ACHN (cell line): ENCODE data around the gene INTS2.
"Not testable (repeated sequence)": the region's sequence is repeated elsewhere in the genome, so short reads cannot be mapped to it uniquely, and the experiment has no call there.

Source experiments
- DNase-seq: peaks from one replicate; pipeline ENCODE4 v3.0.0-alpha.2; 2015
- in situ Hi-C: cut with HindIII; loops from 2 replicates; pipeline ENCODE4 v1.10.0; 2017; ENCODE audit warnings: low sequenced_read_pairs, low pct_ligation_motif_present, low pct_unique_long_range_greater_than_20kb

INTS2 gene

DNA sequence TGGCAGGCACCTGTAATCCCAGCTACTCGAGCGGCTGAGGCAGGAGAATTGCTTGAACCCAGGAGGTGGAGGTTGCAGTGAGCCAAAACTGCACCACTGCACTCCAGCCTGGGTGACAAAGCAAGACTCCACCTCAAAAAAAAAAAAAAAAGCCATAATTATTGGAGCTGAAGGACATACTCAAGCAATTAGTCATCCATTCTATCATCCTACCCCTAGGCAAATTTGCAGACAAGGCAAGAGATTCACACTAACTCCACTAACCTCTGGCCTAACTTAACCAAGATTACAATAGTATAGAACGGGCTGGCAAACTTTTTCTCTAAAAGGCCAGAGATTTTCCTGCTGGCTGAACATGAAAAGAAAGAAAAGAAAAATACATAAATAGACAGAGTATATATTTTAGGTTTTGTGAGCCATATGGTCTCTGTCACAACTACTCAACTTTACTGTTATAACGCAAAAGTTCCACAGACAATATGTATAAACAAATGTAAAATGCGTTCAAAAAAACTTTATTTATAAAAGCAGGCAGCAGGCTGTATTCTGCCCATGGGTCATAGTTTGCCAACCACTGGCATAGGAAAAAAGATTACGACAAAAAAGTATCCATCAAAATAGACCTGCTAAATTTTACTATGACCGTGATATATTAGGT lies 94.1 kb downstream of the INTS2 start:
- in situ Hi-C loops, result loop anchor here (25.0 kb wide), 1 partner anchor 196 kb away; no protein-coding TSS in a partner anchor
- DNase-seq, result peak; percentile 79

DNA sequence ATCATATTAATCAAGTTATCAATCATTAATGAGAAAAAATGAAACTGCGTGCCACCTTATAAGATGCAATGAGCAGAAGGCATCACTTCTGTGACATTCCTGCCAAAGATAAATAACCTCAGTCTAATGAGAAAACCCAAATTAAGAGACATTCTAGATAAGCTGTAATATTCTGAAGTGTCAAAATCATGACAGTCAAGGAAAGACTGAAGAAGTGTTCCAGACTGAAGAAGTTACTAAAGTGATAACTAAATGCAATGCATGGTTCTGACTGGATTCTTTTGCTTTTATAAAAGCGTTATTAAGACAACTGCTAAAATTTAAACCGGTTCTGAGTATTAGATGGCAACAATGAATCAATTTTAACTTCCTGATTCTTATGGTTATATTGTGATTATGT lies 95.3 kb downstream of the INTS2 start:
- in situ Hi-C loops, result loop anchor here (25.0 kb wide), 1 partner anchor 195 kb away; no protein-coding TSS in a partner anchor
- DNase-seq, result no peak

DNA sequence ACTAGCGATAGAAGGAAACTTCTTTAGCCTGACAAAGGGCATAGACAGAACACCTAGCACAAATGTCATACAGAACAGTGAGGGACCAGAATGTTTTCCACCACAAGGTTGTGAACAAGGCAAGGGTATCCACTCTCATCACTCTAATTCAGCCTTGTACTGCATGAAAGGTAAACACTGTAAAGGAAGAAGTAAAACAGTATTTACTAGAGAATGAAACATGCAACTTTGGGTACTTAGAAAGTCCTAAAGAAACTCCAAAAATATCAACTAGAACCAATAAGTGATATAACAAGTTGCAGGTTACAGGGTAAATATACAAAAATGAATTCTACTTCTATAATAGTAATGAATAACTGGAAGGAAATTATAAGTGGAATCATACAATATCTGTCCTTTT lies 96.7 kb downstream of the INTS2 start:
- DNase-seq, result no peak
- in situ Hi-C loops, result loop anchor here (25.0 kb wide), 1 partner anchor 194 kb away; no protein-coding TSS in a partner anchor

DNA sequence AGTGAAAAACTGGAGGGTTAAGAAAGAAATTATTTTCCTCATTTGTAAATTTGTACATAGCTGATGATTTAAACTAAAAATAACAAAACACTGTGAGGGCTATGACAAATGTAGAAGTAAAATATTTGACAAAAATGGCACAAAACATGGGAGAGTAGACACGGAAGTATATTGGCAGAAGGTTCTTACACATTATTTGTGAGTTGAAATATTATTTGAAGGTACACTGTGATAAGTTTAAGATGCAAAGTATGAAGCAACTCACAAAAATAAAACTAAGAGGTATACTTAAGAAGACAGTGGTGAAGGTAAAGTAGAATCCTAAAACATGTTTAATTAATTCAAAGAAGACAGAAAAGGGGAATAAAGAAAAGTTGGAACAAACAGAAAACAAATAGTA lies 99.1 kb downstream of the INTS2 start:
- in situ Hi-C loops, result loop anchor here (25.0 kb wide), 1 partner anchor 191 kb away; no protein-coding TSS in a partner anchor
- DNase-seq, result no peak

DNA sequence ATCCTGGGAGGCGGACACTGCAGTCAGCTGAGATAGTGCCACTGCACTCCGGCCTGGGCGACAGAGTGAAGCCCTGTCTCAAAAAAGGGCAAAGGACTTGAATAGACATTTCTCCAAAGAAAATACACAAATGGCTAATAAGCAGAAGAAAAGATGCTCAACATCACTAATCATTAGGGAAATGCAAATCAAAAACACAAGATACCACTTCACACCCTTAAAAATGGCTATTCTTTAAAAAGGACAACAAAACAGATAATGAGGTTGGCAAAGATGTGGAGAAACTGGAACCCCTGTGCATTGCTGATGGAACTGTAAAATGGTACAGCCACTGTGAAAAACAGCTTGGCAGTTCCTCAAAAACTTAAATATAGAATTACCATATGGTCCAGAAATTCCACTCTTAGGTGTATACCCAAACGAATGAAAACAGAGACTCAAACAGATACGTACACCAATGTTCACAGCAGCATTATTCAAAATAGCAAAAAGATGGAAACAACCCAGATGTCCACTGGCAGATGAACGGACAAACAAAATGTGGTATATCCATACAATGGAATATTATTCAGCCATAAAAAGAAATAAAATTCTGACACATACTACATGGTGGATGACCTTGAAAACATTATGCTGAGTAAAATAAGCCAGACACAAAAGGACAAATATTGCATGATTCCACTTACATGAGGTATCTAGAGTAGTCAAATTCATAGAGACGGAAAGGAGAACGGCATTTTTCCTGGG lies 100.0 kb downstream of the INTS2 start:
- in situ Hi-C loops, result loop anchor here (25.0 kb wide), 1 partner anchor 191 kb away; no protein-coding TSS in a partner anchor
- no peak for DNase-seq

DNA sequence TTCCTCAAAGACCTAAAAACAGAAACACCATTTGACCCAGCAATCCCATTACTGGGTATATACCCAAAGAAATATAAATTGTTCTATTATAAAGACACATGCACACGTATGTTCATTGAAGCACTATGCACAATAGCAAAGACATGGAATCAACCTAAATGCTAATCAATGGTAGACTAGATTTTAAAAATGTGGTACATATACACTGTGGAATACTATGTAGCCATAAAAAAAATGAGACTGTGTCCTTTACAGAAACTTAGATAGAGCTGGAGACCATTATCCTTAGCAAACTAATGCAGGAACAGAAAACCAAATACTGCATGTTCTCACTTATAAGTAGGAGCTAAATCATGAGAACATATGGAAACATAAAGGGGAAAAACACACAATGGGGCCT lies 100.9 kb downstream of the INTS2 start:
- in situ Hi-C loops, result loop anchor here (25.0 kb wide), 1 partner anchor 190 kb away; no protein-coding TSS in a partner anchor
- not testable (repeated sequence) for DNase-seq

DNA sequence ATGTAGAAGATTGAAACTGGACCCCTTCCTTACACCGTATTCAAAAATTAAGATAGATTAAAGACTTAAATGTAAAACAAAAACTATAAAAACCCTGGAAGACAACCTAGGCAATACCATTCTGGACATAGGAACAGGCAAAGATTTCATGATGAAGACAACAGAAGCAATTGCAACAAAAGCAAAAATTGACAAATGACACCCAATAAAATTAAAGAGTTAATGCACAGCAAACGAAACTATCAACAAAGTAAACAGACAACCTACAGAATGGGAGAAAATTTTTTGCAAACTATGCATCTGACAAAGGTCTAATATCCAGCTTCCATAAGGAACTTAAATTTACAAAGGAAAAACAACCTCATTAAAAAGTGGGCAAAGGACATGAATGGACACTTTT lies 101.6 kb downstream of the INTS2 start:
- in situ Hi-C loops, result loop anchor here (25.0 kb wide), 1 partner anchor 189 kb away; no protein-coding TSS in a partner anchor
- DNase-seq, result not testable (repeated sequence)

DNA sequence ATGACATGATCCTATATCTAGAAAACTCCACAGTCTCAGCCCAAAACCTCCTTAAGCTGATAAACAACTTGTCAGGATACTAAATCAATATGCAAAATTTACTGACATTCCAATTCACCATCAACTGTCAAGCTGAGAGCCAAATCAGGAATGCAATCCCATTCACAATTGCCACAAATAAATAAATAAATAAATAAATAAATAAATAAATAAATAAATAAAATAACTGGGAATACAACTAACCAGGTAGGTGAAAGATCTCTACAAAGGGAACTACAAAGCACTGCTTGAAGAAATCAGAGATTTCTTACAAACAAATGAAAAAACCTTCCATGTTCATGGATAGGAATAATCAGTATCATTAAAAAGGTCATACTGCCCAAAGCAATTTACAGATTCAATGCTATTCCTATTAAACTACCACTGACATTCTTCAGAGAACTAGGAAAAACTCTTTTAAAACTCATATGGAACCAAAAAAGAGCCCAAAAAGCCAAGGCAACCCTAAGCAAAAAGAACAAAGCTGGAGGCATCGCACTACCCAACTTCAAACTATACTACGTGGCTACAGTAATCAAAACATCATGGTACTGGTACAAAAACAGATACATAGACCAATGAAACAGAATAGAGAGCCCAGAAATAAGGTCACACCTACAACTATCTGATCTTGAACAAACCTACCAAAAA lies 102.2 kb downstream of the INTS2 start:
- in situ Hi-C loops, result loop anchor here (25.0 kb wide), 1 partner anchor 188 kb away; no protein-coding TSS in a partner anchor
- DNase-seq, result no peak

DNA sequence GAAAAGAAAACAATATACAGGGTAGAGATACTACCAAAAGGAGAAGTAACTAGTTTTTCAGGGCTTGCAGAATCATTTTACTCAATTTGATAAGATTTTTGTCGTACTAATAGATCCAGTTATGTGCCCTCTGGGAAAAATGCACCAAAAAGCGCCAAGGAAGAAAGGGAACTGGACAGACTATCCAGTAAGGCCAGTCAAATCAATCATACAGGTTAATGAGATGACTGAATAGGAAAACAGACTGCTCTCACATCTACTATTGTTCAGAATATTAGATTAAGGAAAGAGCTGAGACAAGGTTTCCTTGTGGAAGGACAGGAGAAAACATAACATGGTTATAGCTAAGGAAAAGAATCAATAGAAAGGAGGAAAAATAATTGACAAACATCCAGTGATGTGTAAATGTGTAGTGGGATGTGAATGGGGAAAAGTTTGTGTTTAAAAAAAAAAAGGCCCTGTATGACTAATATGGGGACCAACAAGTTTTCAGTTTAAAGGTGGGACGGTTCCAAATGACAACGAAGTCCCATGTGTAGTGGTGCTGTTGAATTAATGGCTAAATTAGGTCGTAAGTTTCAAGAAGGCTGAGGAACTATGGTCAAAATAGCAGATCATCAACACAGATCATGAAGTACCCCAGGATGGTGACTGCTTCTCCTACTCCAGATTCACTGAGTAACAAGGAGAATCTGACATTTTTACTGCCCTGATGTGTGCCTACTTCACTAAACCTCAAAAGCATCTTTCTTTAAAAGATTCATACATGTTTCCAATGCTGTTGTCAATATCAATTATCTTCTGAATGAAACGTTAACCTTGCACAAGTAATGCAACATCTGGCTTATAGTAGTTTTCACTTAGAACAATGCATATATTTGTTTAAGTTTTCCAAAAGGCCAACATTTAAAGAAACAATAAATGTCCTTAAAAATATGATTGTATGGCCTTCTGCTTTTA lies 105.2 kb downstream of the INTS2 start:
- in situ Hi-C loops, result no loop called here
- DNase-seq, result no peak

DNA sequence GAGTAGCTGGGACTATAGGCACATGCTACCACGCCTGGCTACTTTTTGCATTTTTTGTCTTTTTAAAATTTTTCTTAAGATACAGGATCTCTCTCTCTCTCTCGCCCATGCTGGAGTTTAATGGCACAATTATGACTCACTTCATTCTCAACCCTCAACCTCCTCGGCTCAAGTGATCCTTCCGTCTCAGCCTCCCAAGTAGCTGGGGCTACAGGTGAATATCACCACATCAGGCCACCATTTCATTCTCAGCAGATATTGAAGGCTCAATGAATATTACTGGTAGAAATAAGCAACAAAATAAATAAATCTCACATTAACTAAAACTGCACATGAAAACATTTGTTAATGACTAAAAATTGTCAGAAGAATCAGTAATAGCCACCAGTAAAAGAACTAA lies 106.1 kb downstream of the INTS2 start:
- no peak for DNase-seq
- in situ Hi-C loops, result no loop called here

DNA sequence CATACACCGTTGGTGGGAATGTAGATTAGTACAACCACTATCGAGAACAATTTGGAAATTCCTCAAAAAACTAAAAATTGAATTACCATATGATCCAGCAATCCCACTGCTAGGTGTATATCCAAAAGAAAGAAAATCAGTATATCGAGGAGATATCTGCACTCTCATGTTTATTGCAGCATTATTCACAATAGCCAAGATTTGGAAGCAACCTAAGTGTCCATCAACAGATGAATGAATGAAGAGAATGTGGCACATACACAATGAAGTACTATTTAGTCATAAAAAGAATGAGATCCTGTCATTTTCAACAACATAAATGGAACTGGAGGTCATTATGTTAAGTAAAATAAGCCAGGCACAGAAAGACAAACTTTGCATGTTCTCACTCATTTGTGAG lies 108.5 kb downstream of the INTS2 start:
- in situ Hi-C loops, DNase-seq: not testable (repeated sequence)

DNA sequence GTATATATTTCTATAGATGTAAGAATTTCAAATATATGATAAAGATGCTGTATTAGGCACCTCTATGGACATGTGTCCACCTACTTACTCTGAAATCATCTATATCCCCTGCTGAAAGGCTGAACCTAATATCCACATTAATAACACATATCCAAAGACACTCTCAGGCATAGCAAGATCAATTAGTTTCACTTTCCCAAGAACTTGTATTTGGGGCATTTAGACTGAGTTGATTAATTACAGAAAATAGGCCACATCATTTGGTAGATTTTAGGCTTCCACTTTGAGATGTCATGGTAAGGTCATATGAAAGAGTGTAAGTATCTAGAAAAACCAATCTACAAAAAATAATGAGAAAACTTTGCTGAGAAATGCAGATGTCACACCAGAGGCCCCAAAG lies 109.6 kb downstream of the INTS2 start:
- in situ Hi-C loops, result no loop called here
- no peak for DNase-seq

DNA sequence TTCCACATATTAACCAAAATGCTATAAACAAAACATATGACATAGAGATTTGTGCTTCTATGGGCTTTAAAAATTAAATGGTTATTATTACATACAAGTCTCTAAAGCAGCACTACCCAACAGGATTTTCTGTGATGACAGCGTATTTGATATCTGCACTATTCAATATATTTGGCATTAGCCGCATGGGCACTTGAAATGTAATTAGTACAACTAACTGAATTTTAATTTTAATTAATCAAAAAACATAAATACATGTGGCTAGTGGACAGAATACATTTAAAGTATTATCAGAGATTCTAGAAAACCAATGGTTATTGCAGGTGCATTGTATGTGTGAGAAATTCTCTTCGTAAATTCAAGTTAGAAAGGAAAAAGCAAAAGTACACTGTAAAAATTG lies 110.3 kb downstream of the INTS2 start:
- in situ Hi-C loops, result no loop called here
- no peak for DNase-seq

DNA sequence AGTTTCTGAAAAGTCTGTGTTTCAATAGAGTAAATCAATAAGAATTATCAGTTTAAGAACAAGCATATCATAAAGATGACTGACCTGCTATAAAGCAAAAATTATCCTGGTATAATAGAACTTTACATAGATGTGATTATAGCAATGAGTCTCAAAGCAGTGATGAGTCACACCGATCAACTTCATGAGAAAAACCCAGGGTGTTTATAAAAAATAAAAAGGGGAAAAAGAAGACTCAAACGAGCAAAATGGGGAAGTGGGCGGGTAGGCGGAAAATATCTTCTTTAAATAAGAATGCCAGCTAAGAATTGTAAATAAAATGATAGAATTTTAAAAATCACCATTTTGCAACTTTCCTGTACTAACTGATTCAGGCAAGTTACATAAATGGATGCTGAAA lies 111.2 kb downstream of the INTS2 start:
- in situ Hi-C loops, result no loop called here
- DNase-seq, result no peak

DNA sequence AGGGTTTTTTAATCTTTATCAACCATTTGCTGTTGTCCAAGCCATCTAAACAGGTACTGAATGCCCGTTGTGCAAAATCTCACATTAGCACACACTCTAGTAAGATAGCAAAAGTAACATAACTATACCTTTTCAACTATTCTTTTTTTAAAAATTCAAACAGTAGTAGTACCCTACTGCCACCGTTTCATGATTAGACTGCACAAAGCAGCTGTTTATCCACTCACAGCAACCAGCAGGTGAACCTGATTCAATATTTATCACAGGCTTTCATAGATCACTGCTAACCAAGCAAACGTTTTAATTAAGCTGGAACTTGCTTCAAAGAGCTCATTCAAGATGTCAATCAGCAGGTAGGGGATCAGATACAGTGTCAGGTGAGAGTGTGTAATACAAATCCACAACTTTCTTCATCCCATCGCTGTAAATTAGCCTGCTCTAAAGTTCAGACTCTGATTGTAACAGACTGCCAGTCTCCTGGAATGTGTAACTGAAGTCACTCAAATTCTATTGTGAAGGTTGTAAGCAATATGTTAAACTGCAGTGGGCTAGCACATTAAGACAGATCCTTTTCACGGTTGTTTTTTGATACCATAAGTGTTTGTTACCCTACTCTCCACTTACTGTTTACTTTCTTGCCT lies 111.8 kb downstream of the INTS2 start:
- no peak for DNase-seq
- in situ Hi-C loops, result no loop called here
